Right lobe of liver (tissue), 6 donors: ENCODE results near the gene LGR5. TPM values are rescaled to one million over a fixed set of nuclear protein-coding genes. Genes with fewer than 3 reads are reported as not detected.

Experiments
- ATAC-seq, 4 donors: fragments of 200-7000 bp; cut with Tn5 transposase; one replicate each; pipeline ENCODE4 v1.9.1; 2020; ENCODE audit warnings: mild to moderate bottlenecking in 4 of 4, moderate library complexity in 4 of 4
- DNase-seq, 3 donors: peaks; one replicate each; pipeline ENCODE4 v3.0.0-alpha.2; 2020
- H3K27ac ChIP-seq, 3 donors: fragments of 200-600 bp; one replicate each; pipeline ENCODE4 v1.8.0; 2022
- H3K27me3 ChIP-seq, 2 donors: fragments of 200-600 bp; one replicate each; pipeline ENCODE4 v1.8.0; 2022
- H3K36me3 ChIP-seq, 4 donors: fragments of 200-600 bp; sonication (generic) in 1 of 4; one replicate each; pipeline versions ENCODE4 v1.5.1 to v1.8.0; 2017 to 2022; ENCODE audit warnings: control low read depth in 1 of 4
- H3K4me1 ChIP-seq, 4 donors: fragments of 200-600 bp; sonication (generic) in 1 of 4; one replicate each; pipeline versions ENCODE4 v1.5.1 to v1.8.0; 2017 to 2022; ENCODE audit warnings: control low read depth in 1 of 4
- H3K4me3 ChIP-seq, 3 donors: fragments of 200-600 bp; one replicate each; pipeline ENCODE4 v1.8.0; 2022
- H3K9me3 ChIP-seq, 4 donors: fragments of 200-600 bp; sonication (generic) in 1 of 4; one replicate each; pipeline versions ENCODE4 v1.5.1 to v1.8.0; 2017 to 2022; ENCODE audit warnings: control low read depth in 1 of 4
- CTCF ChIP-seq, 4 donors: fragments of 200-600 bp in 3 of 4; fragments of 450-650 bp in 1 of 4; IDR thresholded peaks; one replicate each; pipeline versions ENCODE4 v1.5.1 to v1.8.0; 2016 to 2022; ENCODE audit warnings: antibody characterized with exemption in 4 of 4, mild to moderate bottlenecking in 2 of 4
- POLR2A ChIP-seq: fragments of 450-650 bp; IDR thresholded peaks from one replicate; pipeline ENCODE4 v1.6.1; 2017; ENCODE audit warnings: antibody characterized with exemption, mild to moderate bottlenecking
- WGBS: methylation state at CpG from one replicate; pipeline ENCODE4 v1.1.6; 2018; ENCODE audit warnings: low coverage, low lambda C conversion rate; ENCODE audit not compliant: insufficient coverage; ENCODE audit errors: missing lambda C conversion rate; 5-methylcytosine and 5-hydroxymethylcytosine counted together
- intact Hi-C, 2 donors: fragments of 100-400 bp; cut with DNase I; formaldehyde crosslinking; loops; one replicate each; pipeline versions ENCODE4 v1.11.2 to v1.14.1; 2022
- total RNA-seq, 6 experiments: library from RNA; depleted of rRNA in 2 of 6; stranded (reverse); fragments of >200 nt in 2 of 6; fragmentation: NEBNext Ultra II Directional in 3 of 6; extraction: Animal tissue kit (Norgen Biotek cat#: 25700) in 3 of 6; gene quantifications; one replicate each; pipeline versions ENCODE4 v1.1.0 to v1.2.4, GENCODE V29; 2016 to 2023
- donor health status: DM: no; HTN: yes; CAD: no.
- donor health status: DM: no; HTN: no; CAD: no.
- donor health status: DM: no; HTN: no; CAD: no.
- donor health status: DM: no; HTN: yes; CAD: no.
- donor health status: DM: no; HTN: yes; CAD: no.

LGR5 gene
- total RNA-seq, 6 experiments from 2014 or later, result 0.11 to 0.31 (median 0.17) TPM

DNA sequence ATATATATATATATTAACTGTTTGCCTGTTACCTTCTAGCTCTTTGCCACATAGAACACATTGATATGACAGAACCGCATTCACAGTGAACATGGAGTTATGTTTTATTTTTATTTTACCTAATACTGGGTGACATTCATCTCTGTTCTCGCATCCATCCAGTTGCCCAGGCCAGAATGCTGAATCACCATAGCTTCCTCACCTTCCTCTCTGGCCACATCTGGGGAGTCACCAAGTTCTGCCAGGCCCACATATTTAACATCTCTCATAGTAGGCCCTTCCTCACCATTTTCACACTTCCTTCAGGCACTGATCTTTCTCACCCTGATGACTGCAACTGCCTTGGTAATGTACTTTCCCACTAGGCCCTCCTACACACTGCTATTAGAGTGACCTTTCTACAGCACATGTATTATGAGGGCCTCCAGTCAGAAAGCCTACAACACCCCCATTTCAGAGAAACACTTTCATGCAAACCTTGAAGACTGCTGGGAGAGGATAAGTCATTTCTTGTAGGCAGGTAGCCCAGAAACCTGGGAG, 106.8 kb downstream of the LGR5 start:
- H3K27me3 ChIP-seq, result no peaks in the 10 kb centered on the region
- DNase-seq, result no peak
- no peak overlapping the region for H3K27ac ChIP-seq
- H3K4me1 ChIP-seq, result no peaks in the 10 kb centered on the region
- 93% methylated on average over 2 of the region's 2 CpGs for WGBS
- H3K36me3 ChIP-seq, result no peaks in the 10 kb centered on the region
- TF ChIP-seq POLR2A (no peak), CTCF (IDR thresholded peaks at IDR 0.05) (no peak)
- no peak for ATAC-seq
- no peaks in the 10 kb centered on the region for H3K9me3 ChIP-seq
- H3K4me3 ChIP-seq, result no peak overlapping the region
- intact Hi-C loops, result no loop called here

GRCh38 chr12:71548893-71549292, 109.3 kb downstream of the LGR5 start:
- no peaks in the 10 kb centered on the region for H3K9me3 ChIP-seq
- H3K27me3 ChIP-seq, result no peaks in the 10 kb centered on the region
- DNase-seq (no peak), ATAC-seq (peak in 2 of 4 donors; percentile 51 to 81)
- H3K27ac ChIP-seq, result no peak overlapping the region
- no peak for TF ChIP-seq POLR2A
- no peak for TF ChIP-seq CTCF (IDR thresholded peaks at IDR 0.05)
- H3K36me3 ChIP-seq, result no peaks in the 10 kb centered on the region
- H3K4me3 ChIP-seq, result no peak overlapping the region
- 38% methylated on average over 3 of the region's 3 CpGs for WGBS
- intact Hi-C loops, result no loop called here
- peaks cover 0 to 11% (median 0%) of the 10 kb centered on the region in 4 donors for H3K4me1 ChIP-seq

- Histone ChIP-seq H3K36me3 (no peaks in the 10 kb centered on the region), H3K27ac (no peak overlapping the region), H3K9me3 (no peaks in the 10 kb centered on the region), H3K27me3 (no peaks in the 10 kb centered on the region), H3K4me3 (no peak overlapping the region), H3K4me1 (peaks cover 0 to 11% (median 0%) of the 10 kb centered on the region in 4 donors)
- DNase-seq (no peak), ATAC-seq (peak in 2 of 4 donors; percentile 42)
- WGBS, result 32% methylated on average over 3 of the region's 3 CpGs
- intact Hi-C loops, result no loop called here
- TF ChIP-seq POLR2A (no peak), CTCF (IDR thresholded peaks at IDR 0.05) (peak; percentile 22 to 38 (median 28))
These were observed 111.9 kb downstream of the LGR5 start for GRCh38 chr12:71551529-71551928.

- H3K4me3 ChIP-seq, result no peak overlapping the region
- TF ChIP-seq POLR2A (no peak), CTCF (IDR thresholded peaks at IDR 0.05) (no peak)
- H3K27ac ChIP-seq, result no peak overlapping the region
- H3K9me3 ChIP-seq, result no peaks in the 10 kb centered on the region
- H3K4me1 ChIP-seq, result peaks cover 0 to 11% (median 0%) of the 10 kb centered on the region in 4 donors
- no peaks in the 10 kb centered on the region for H3K36me3 ChIP-seq
- no peak for DNase-seq
- WGBS, result 25% methylated on average over 4 of the region's 5 CpGs
- intact Hi-C loops, result no loop called here
- no peaks in the 10 kb centered on the region for H3K27me3 ChIP-seq
- ATAC-seq, result peak in 3 of 4 donors; percentile 71 to 84 (median 74)
These were observed 113.3 kb downstream of the LGR5 start for GRCh38 chr12:71552728-71553501.
